Cardiac muscle cell (in vitro differentiated cells and primary cell): ENCODE data around the gene CRMP1. TPM values are rescaled to one million over a fixed set of nuclear protein-coding genes. Genes with fewer than 3 reads are reported as not detected.

Experiments
- DNase-seq, 2 donors: peaks; one replicate each; pipeline versions ENCODE4 v3.0.0 to v3.0.0-alpha.2; 2010 to 2017; ENCODE audit warnings: low read depth in 1 of 2, low spot score in 1 of 2
- H3K27ac ChIP-seq: fragments of 200-600 bp; sonication (generic); 2 replicates; pipeline ENCODE4 v1.5.1; 2016
- H3K27me3 ChIP-seq: fragments of 200-600 bp; sonication (generic); 2 replicates; pipeline ENCODE4 v1.6.0; 2016; ENCODE audit warnings: control low read depth
- H3K36me3 ChIP-seq: fragments of 200-600 bp; sonication (generic); 2 replicates; pipeline ENCODE4 v1.5.1; 2016; ENCODE audit warnings: control low read depth
- H3K4me1 ChIP-seq: fragments of 200-600 bp; sonication (generic); 2 replicates; pipeline ENCODE4 v1.8.1; 2017; ENCODE audit warnings: low read depth, mild to moderate bottlenecking, mixed run types
- H3K4me3 ChIP-seq: fragments of 200-600 bp; sonication (generic); 2 replicates; pipeline ENCODE4 v1.5.1; 2016; ENCODE audit warnings: mild to moderate bottlenecking
- H3K9me3 ChIP-seq: fragments of 200-600 bp; sonication (generic); 2 replicates; pipeline ENCODE4 v1.5.1; 2017; ENCODE audit warnings: low read depth, mild to moderate bottlenecking, control low read depth
- polyA plus RNA-seq: library from polyadenylated mRNA; unstranded; fragments of >200 nt; fragmentation: Nextera tagmentation; extraction: Ambion mirVana; gene quantifications from 2 replicates; pipeline ENCODE4 v1.2.1, GENCODE V29; 2016
- total RNA-seq: library from RNA; depleted of rRNA; stranded (reverse); fragments of >200 nt; gene quantifications from 2 replicates; pipeline ENCODE4 v1.2.3, GENCODE V29; 2016
- TF ChIP-seq, protein P1 (sequence below): IDR thresholded peaks from 2 replicates; pipeline ENCODE4 v1.5.1; 2012; ENCODE audit warnings: low read depth, mild to moderate bottlenecking, low read length

Gene CRMP1
- total and polyA plus RNA-seq, 2 experiments from 2014 or later = 7.7 to 9.4 TPM

GRCh38 chr4:5784960-5785611 is 107.8 kb downstream of the CRMP1 start:
- no peaks in the 10 kb centered on the region for H3K9me3 ChIP-seq
- no peaks in the 10 kb centered on the region for H3K27me3 ChIP-seq
- no peak overlapping the region for H3K27ac ChIP-seq
- TF ChIP-seq, protein P1, sequence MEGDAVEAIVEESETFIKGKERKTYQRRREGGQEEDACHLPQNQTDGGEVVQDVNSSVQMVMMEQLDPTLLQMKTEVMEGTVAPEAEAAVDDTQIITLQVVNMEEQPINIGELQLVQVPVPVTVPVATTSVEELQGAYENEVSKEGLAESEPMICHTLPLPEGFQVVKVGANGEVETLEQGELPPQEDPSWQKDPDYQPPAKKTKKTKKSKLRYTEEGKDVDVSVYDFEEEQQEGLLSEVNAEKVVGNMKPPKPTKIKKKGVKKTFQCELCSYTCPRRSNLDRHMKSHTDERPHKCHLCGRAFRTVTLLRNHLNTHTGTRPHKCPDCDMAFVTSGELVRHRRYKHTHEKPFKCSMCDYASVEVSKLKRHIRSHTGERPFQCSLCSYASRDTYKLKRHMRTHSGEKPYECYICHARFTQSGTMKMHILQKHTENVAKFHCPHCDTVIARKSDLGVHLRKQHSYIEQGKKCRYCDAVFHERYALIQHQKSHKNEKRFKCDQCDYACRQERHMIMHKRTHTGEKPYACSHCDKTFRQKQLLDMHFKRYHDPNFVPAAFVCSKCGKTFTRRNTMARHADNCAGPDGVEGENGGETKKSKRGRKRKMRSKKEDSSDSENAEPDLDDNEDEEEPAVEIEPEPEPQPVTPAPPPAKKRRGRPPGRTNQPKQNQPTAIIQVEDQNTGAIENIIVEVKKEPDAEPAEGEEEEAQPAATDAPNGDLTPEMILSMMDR = peak; percentile 10
- H3K4me3 ChIP-seq = no peak overlapping the region
- no peaks in the 10 kb centered on the region for H3K36me3 ChIP-seq
- DNase-seq = peak in 1 of 2 donors; percentile 20
- no peaks in the 10 kb centered on the region for H3K4me1 ChIP-seq

DNA sequence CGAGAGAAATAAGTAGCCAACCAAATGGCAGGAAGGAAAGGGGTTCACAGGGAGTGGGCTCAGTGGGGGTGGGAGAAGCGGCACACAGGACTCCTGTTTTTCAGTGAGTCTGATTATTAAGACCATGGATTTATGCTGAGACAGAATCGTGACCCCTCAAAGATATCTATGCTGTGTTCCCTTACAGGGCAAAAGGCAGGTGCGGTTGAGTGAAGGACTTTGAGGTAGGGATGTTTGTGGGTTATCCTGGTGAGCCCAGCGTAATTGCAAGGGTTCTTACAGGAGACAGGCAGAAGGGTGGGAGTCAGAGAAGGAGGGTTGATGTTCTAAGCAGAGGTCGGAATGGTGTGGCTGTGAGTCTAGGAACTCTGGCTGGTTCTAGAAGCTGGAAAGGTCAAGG is 108.9 kb downstream of the CRMP1 start:
- TF ChIP-seq, protein P1 = no peak
- Histone ChIP-seq H3K4me1 (no peaks in the 10 kb centered on the region), H3K27ac (no peak overlapping the region), H3K9me3 (no peaks in the 10 kb centered on the region), H3K27me3 (no peaks in the 10 kb centered on the region), H3K4me3 (no peak overlapping the region), H3K36me3 (no peaks in the 10 kb centered on the region)
- DNase-seq = no peak

DNA sequence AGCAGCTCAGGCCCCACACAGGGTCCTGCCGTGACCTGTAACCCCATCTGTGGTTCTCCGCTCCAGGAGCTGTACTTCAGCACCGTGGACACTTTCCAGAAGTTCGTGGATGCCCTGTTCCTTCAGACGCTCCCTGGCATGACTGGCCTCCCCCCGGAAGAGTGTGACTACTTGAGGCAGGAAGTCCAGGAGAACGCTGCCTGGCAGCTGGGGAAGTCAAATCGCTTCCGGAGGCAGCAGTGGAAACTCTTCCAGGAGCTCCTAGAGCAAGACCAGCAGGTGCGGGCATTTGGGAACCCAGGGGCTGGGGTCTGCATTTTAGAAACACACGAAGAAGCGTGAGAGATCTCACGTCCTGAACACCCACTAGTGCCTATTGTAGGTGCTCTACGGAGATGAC is 109.4 kb downstream of the CRMP1 start:
- H3K9me3 ChIP-seq = no peaks in the 10 kb centered on the region
- H3K4me3 ChIP-seq = no peak overlapping the region
- H3K27ac ChIP-seq = no peak overlapping the region
- H3K4me1 ChIP-seq = no peaks in the 10 kb centered on the region
- no peaks in the 10 kb centered on the region for H3K36me3 ChIP-seq
- no peaks in the 10 kb centered on the region for H3K27me3 ChIP-seq
- no peak for DNase-seq
- TF ChIP-seq, protein P1 = no peak

GRCh38 chr4:5782829-5783476 is 109.9 kb downstream of the CRMP1 start:
- no peaks in the 10 kb centered on the region for H3K9me3 ChIP-seq
- H3K36me3 ChIP-seq = no peaks in the 10 kb centered on the region
- no peak for DNase-seq
- no peak overlapping the region for H3K27ac ChIP-seq
- H3K27me3 ChIP-seq = no peaks in the 10 kb centered on the region
- H3K4me1 ChIP-seq = no peaks in the 10 kb centered on the region
- TF ChIP-seq, protein P1 = no peak
- H3K4me3 ChIP-seq = no peak overlapping the region

DNA sequence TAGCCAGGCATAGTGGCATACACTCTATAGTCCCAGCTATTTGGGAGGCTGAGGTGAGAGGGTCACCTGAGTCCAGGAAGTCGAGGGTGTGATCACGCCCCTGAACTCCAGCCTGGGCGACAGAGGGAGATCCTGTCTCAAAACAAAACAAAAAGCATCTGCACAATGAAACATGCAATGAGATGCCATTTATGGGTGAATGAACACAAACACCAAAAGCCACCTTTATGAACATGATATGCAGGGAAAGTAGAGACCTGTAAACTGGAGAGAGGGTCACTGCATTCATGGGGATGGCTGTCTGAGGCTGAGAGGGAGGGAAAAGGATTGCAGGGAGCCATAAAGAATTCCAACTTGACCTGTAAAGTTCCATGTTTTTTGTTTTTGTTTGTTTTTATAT is 111.2 kb downstream of the CRMP1 start:
- Histone ChIP-seq H3K36me3 (no peaks in the 10 kb centered on the region), H3K9me3 (no peaks in the 10 kb centered on the region), H3K27me3 (no peaks in the 10 kb centered on the region), H3K4me1 (no peaks in the 10 kb centered on the region), H3K27ac (no peak overlapping the region), H3K4me3 (no peak overlapping the region)
- no peak for DNase-seq
- TF ChIP-seq, protein P1 = no peak
